Activated CD8-positive, alpha-beta T cell treated with anti-CD3 and anti-CD28 coated beads for 36 hours (primary cell): Measurements from ENCODE around the gene CORO2A. TPM values are rescaled to one million over a fixed set of nuclear protein-coding genes. Genes with fewer than 3 reads are reported as not detected.

ENCODE experiments used
- ATAC-seq: fragments of 200-7000 bp; cut with Tn5 transposase; one replicate; pipeline ENCODE4 v1.10.0; 2021; ENCODE audit warnings: mild to moderate bottlenecking, moderate library complexity
- CTCF ChIA-PET: fragments of 350-600 bp; sonication (Branson Sonifier 250); formaldehyde crosslinking; loops from one replicate; lab custom pipeline; 2021; ENCODE audit warnings: antibody characterized with exemption; lab: Charles Lee
- POLR2A ChIA-PET: fragments of 350-600 bp; sonication (Branson Sonifier 250); formaldehyde crosslinking; loops from one replicate; lab custom pipeline; 2021; ENCODE audit warnings: antibody characterized with exemption; lab: Charles Lee
- DNase-seq: peaks from one replicate; pipeline ENCODE4 v3.0.0-alpha.2; 2020
- H3K27ac Mint-ChIP-seq: one replicate; pipeline ENCODE4 v1.8.0; 2021; ENCODE audit warnings: mild to moderate bottlenecking, mixed read lengths
- H3K27me3 Mint-ChIP-seq: one replicate; pipeline ENCODE4 v1.8.0; 2021; ENCODE audit warnings: mixed read lengths
- H3K36me3 Mint-ChIP-seq: one replicate; pipeline ENCODE4 v1.8.0; 2021; ENCODE audit warnings: low read depth, mixed read lengths
- H3K4me1 Mint-ChIP-seq: one replicate; pipeline ENCODE4 v1.8.0; 2021; ENCODE audit warnings: low read depth, mixed read lengths
- H3K4me3 Mint-ChIP-seq: one replicate; pipeline ENCODE4 v1.8.0; 2021; ENCODE audit warnings: mild to moderate bottlenecking, moderate library complexity, mixed read lengths
- H3K9me3 Mint-ChIP-seq: one replicate; pipeline ENCODE4 v1.8.0; 2021; ENCODE audit warnings: mixed read lengths
- CTCF ChIP-seq: fragments of 200-600 bp; IDR thresholded peaks from one replicate; pipeline ENCODE4 v1.8.0; 2022; ENCODE audit warnings: antibody characterized with exemption, mild to moderate bottlenecking
- intact Hi-C: fragments of 100-400 bp; cut with micrococcal nuclease; formaldehyde crosslinking; loops from one replicate; pipeline ENCODE4 v1.10.0; 2022
- total RNA-seq, 2 experiments: library from RNA; stranded (reverse); gene quantifications; one replicate each; pipeline ENCODE4 v1.2.3, GENCODE V29; 2021

The CORO2A gene
- total RNA-seq, 2 experiments from 2014 or later: 12.2 to 13.4 TPM

DNA sequence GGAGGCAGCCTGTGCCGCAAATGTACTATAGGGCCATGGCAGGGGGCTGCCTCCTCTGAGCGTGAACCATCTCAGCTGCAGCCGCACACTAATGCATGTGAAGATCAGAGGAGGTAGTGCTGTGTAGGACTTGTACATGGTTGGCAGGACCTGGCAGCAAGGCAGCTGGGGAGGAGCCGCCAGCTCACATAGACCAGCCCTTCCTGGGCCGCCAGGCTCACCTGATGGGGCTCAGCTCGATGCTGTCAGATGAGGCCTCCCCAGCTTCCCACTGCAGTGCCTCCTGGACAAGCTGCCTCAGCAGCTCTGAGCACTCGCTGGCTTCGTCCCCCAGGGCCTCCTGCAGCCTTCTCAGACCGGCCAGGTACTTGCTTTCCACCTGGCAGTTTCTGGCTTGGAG is 18.0 kb upstream of the CORO2A start:
- Mint-ChIP-seq H3K4me1 (no peaks in the 10 kb centered on the region), H3K36me3 (no peaks in the 10 kb centered on the region), H3K27me3 (no peaks in the 10 kb centered on the region), H3K4me3 (no peak overlapping the region), H3K9me3 (no peaks in the 10 kb centered on the region), H3K27ac (no peak overlapping the region)
- POLR2A ChIA-PET: no interaction called here
- intact Hi-C loops: no loop called here
- no peak for TF ChIP-seq CTCF
- ATAC-seq: no peak
- CTCF ChIA-PET: interaction anchor here (1.3 to 1.7 kb wide), 3 partner anchors 45 to 136 kb away, joined by 4 to 5 read pairs (median 4); partner anchors contain the start of gene TBC1D2
- no peak for DNase-seq

- ChIA-PET CTCF (interaction anchor here (1.3 to 1.7 kb wide), 2 partner anchors 48 to 135 kb away, joined by 4 read pairs; no protein-coding TSS in a partner anchor), POLR2A (interaction anchor here (0.6 kb wide), 1 partner anchor 144 kb away, joined by 4 read pairs; no protein-coding TSS in a partner anchor)
- H3K4me1 Mint-ChIP-seq: no peaks in the 10 kb centered on the region
- no peak for DNase-seq
- no peaks in the 10 kb centered on the region for H3K27me3 Mint-ChIP-seq
- no peak for TF ChIP-seq CTCF
- no peaks in the 10 kb centered on the region for H3K9me3 Mint-ChIP-seq
- no peak for ATAC-seq
- H3K27ac Mint-ChIP-seq: no peak overlapping the region
- no peaks in the 10 kb centered on the region for H3K36me3 Mint-ChIP-seq
- intact Hi-C loops: no loop called here
- no peak overlapping the region for H3K4me3 Mint-ChIP-seq
These were observed 17.1 kb upstream of the CORO2A start for GRCh38 chr9:98209530-98209929.

GRCh38 chr9:98208635-98209034 is 16.2 kb upstream of the CORO2A start:
- H3K27ac Mint-ChIP-seq: no peak overlapping the region
- no peaks in the 10 kb centered on the region for H3K4me1 Mint-ChIP-seq
- ATAC-seq (no peak), DNase-seq (no peak)
- ChIA-PET CTCF (no interaction called here), POLR2A (interaction anchor here (0.5 to 1.8 kb wide), 3 partner anchors 18 to 47 kb away, joined by 3 to 4 read pairs (median 3); partner anchors contain the start of gene TBC1D2)
- intact Hi-C loops: no loop called here
- H3K9me3 Mint-ChIP-seq: no peaks in the 10 kb centered on the region
- no peaks in the 10 kb centered on the region for H3K36me3 Mint-ChIP-seq
- no peaks in the 10 kb centered on the region for H3K27me3 Mint-ChIP-seq
- H3K4me3 Mint-ChIP-seq: no peak overlapping the region
- no peak for TF ChIP-seq CTCF

GRCh38 chr9:98207606-98208005 is 15.2 kb upstream of the CORO2A start:
- Mint-ChIP-seq H3K4me1 (no peaks in the 10 kb centered on the region), H3K27ac (no peak overlapping the region), H3K9me3 (no peaks in the 10 kb centered on the region), H3K36me3 (no peaks in the 10 kb centered on the region), H3K27me3 (no peaks in the 10 kb centered on the region), H3K4me3 (no peak overlapping the region)
- ChIA-PET CTCF (interaction anchor here (0.7 to 4.1 kb wide), 6 partner anchors 10 to 133 kb away, joined by 3 to 31 read pairs (median 8); partner anchors contain the start of gene CORO2A), POLR2A (interaction anchor here (1.8 kb wide), 1 partner anchor 48 kb away, joined by 4 read pairs; the partner anchor contains the start of gene TBC1D2)
- TF ChIP-seq CTCF: no peak
- DNase-seq: no peak
- no peak for ATAC-seq
- intact Hi-C loops: no loop called here

- no peak for TF ChIP-seq CTCF
These were observed 14.3 kb upstream of the CORO2A start for GRCh38 chr9:98206754-98207153.

More at GRCh38 chr9:98206754-98207153, 14.3 kb upstream of the CORO2A start:
- Mint-ChIP-seq H3K27ac (no peak overlapping the region), H3K4me1 (no peaks in the 10 kb centered on the region), H3K4me3 (no peak overlapping the region), H3K27me3 (no peaks in the 10 kb centered on the region), H3K36me3 (no peaks in the 10 kb centered on the region), H3K9me3 (no peaks in the 10 kb centered on the region)
- ATAC-seq: no peak
- ChIA-PET CTCF (interaction anchor here (1.0 to 4.1 kb wide), 10 partner anchors 11 to 133 kb away, joined by 3 to 31 read pairs (median 8); partner anchors contain the start of genes CORO2A and TBC1D2), POLR2A (interaction anchor here (1.0 kb wide), 1 partner anchor 10 kb away, joined by 4 read pairs; no protein-coding TSS in a partner anchor)
- intact Hi-C loops: no loop called here
- no peak for DNase-seq
